ENCODE results near the gene RNF183. TPM values are rescaled to one million over a fixed set of nuclear protein-coding genes. Genes with fewer than 3 reads are reported as not detected.
A peak's percentile ranks its signal among the peaks of the same experiment; 100 is the strongest.

Gene RNF183
- total and polyA plus RNA-seq, 9 of the 15 experiments (the other 6 are each of a cell fraction or from before 2014, with no cell fraction given), result 0.04 to 2.0 (median 0.16) TPM; not detected in 5

DNA sequence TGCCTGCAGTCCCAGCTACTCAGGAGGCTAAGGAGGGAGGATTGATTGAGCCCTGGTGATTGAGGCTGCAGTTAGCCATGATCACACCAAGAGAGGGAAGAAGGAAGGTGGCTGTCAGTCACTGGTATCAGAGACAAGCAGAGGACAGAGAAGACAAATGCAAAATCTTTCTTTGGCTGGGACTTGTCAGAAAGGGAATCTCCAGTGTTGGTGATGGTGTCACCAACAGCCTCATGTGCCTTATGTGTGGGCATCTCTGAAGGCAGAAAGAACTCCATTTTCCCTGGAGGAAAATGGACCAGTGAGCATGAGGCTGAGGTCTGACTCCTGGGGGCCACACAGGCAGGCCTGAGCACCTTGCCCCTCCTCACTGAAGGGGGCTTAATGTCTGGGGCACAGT lies 12.1 kb upstream of the RNF183 start:
- Histone ChIP-seq H3K27ac (ENCODE audit: extremely low read depth, low read depth, low read length) (no peak overlapping the region), H3K9me3 (replicated peaks; ENCODE audit: control insufficient read depth, insufficient read depth, low read depth, low read length) (no peaks in the 10 kb centered on the region), H3K79me2 (ENCODE audit: control insufficient read depth, insufficient read depth, low read length) (no peaks in the 10 kb centered on the region), H3K9ac (ENCODE audit: insufficient read depth in 1 of 2, low read depth in 2 of 2, low read length in 2 of 2) (no peak overlapping the region), H3K36me3 (ENCODE audit: control insufficient read depth, insufficient read depth, low read length) (no peaks in the 10 kb centered on the region), H2AFZ (ENCODE audit: low read depth, low read length) (no peak overlapping the region), H3K9me1 (ENCODE audit: control insufficient read depth, insufficient read depth, low read length) (no peaks in the 10 kb centered on the region), H3K4me2 (ENCODE audit: insufficient read depth, low read length) (no peak overlapping the region), H4K20me1 (replicated peaks; ENCODE audit: control insufficient read depth, insufficient read depth, low read length) (0 out of 2 replicates have a peak, but pooled peaks cover 3% of the 10 kb centered on the region), H3K4me3 (no peak overlapping the region), H3K4me1 (replicated peaks in 1 of 2; ENCODE audit: control insufficient read depth in 2 of 2, insufficient read depth in 2 of 2, low read length in 2 of 2) (no peaks in the 10 kb centered on the region; a peak in 1 of 5 replicates), H3K27me3 (ENCODE audit: control insufficient read depth in 2 of 2, insufficient read depth in 2 of 2, low read length in 2 of 2) (peaks cover 11 to 39% of the 10 kb centered on the region in 2 experiments; a peak in 4 of 5 replicates)
- DNase-seq (ENCODE audit: extremely low read depth in 1 of 4, low spot score in 3 of 4), result no peak
- no peak for ATAC-seq
- CTCF ChIA-PET (ENCODE audit: low intra/inter-chr PET ratio), result no interaction called here
- no TSS peak for BruUV-seq (replicated peaks)
- in situ Hi-C loops (cut with MboI), result no loop called here
- intact Hi-C loops (cut with micrococcal nuclease), result no loop called here
- FAIRE-seq, result no peak
- TF ChIP-seq COPS2 (conservative IDR thresholded peaks at IDR 0.05), result no peak
- peak; percentile 48 for TF ChIP-seq PKNOX1 (IDR thresholded peaks at IDR 0.05)
- no peak for TF ChIP-seq CEBPG (CRISPR knock-in tag; IDR thresholded peaks at IDR 0.05)
- TF ChIP-seq CEBPG (tag; conservative IDR thresholded peaks at IDR 0.05 in 1 of 2, IDR thresholded peaks at IDR 0.05 in 1 of 2), result no peak
- POLR2A ChIA-PET, result interaction anchor here (0.6 kb wide), 1 partner anchor 43 kb away, joined by 4 read pairs; no protein-coding TSS in a partner anchor

- Histone ChIP-seq H3K27ac (ENCODE audit: extremely low read depth, low read depth, low read length) (no peak overlapping the region), H3K9ac (ENCODE audit: insufficient read depth in 1 of 2, low read depth in 2 of 2, low read length in 2 of 2) (no peak overlapping the region), H3K27me3 (ENCODE audit: control insufficient read depth in 2 of 2, insufficient read depth in 2 of 2, low read length in 2 of 2) (peaks cover 11 to 34% of the 10 kb centered on the region in 2 experiments; a peak in 4 of 5 replicates), H3K36me3 (ENCODE audit: control insufficient read depth, insufficient read depth, low read length) (no peaks in the 10 kb centered on the region), H3K4me3 (no peak overlapping the region), H4K20me1 (replicated peaks; ENCODE audit: control insufficient read depth, insufficient read depth, low read length) (0 out of 2 replicates have a peak, but pooled peaks cover 3% of the 10 kb centered on the region), H3K79me2 (ENCODE audit: control insufficient read depth, insufficient read depth, low read length) (no peaks in the 10 kb centered on the region), H2AFZ (ENCODE audit: low read depth, low read length) (no peak overlapping the region), H3K9me1 (ENCODE audit: control insufficient read depth, insufficient read depth, low read length) (no peaks in the 10 kb centered on the region), H3K4me2 (ENCODE audit: insufficient read depth, low read length) (no peak overlapping the region), H3K4me1 (replicated peaks in 1 of 2; ENCODE audit: control insufficient read depth in 2 of 2, insufficient read depth in 2 of 2, low read length in 2 of 2) (no peaks in the 10 kb centered on the region; a peak in 1 of 5 replicates), H3K9me3 (replicated peaks; ENCODE audit: control insufficient read depth, insufficient read depth, low read depth, low read length) (no peaks in the 10 kb centered on the region)
- WGBS (ENCODE audit: insufficient coverage, low coverage, missing lambda C conversion rate), result 8% methylated on average over 5 of the region's 5 CpGs
- no peak for FAIRE-seq
- in situ Hi-C loops (cut with MboI), result no loop called here
- CTCF ChIA-PET (ENCODE audit: low intra/inter-chr PET ratio), result no interaction called here
- POLR2A ChIA-PET, result interaction anchor here (0.7 to 1.4 kb wide), 3 partner anchors 27 to 97 kb away, joined by 3 to 4 read pairs (median 4); partner anchors contain the start of gene WDR31
- DNase-seq (ENCODE audit: extremely low read depth in 1 of 4, low spot score in 3 of 4), result no peak
- TF ChIP-seq ZZZ3 (IDR thresholded peaks at IDR 0.05), result no peak
- TF ChIP-seq, protein P1, sequence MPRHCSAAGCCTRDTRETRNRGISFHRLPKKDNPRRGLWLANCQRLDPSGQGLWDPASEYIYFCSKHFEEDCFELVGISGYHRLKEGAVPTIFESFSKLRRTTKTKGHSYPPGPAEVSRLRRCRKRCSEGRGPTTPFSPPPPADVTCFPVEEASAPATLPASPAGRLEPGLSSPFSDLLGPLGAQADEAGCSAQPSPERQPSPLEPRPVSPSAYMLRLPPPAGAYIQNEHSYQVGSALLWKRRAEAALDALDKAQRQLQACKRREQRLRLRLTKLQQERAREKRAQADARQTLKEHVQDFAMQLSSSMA (CRISPR knock-in tag; IDR thresholded peaks at IDR 0.05), result no peak
- no peak for TF ChIP-seq ZNF274 (IDR thresholded peaks at IDR 0.05; ENCODE audit: borderline replicate concordance, low read depth, low read length)
- TF ChIP-seq, protein P2, sequence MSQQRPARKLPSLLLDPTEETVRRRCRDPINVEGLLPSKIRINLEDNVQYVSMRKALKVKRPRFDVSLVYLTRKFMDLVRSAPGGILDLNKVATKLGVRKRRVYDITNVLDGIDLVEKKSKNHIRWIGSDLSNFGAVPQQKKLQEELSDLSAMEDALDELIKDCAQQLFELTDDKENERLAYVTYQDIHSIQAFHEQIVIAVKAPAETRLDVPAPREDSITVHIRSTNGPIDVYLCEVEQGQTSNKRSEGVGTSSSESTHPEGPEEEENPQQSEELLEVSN (IDR thresholded peaks at IDR 0.05; ENCODE audit: borderline replicate concordance in 1 of 2, extremely low read depth in 1 of 2, insufficient read depth in 1 of 2, insufficient read length in 1 of 2, low read depth in 1 of 2, low read length in 1 of 2, poor library complexity in 1 of 2, severe bottlenecking in 1 of 2), result no peak
- no peak for TF ChIP-seq ZBTB9 (CRISPR knock-in tag; IDR thresholded peaks at IDR 0.05)
- no TSS peak for BruUV-seq (replicated peaks)
- no peak for ATAC-seq
- intact Hi-C loops (cut with micrococcal nuclease), result no loop called here
Observed at GRCh38 chr9:113313261-113313660, 10.1 kb upstream of the RNF183 start.
